C4-2B (cell line): ENCODE data around the gene SORCS2.

Source experiments
- ZFX ChIP-seq: fragments of 450-650 bp; IDR thresholded peaks from 2 replicates; pipeline ENCODE4 v1.6.1; 2017
- TF ChIP-seq, protein P1 (sequence below): fragments of 450-650 bp; conservative IDR thresholded peaks from 2 replicates; pipeline ENCODE4 v1.5.1; 2017; ENCODE audit warnings: mild to moderate bottlenecking

DNA sequence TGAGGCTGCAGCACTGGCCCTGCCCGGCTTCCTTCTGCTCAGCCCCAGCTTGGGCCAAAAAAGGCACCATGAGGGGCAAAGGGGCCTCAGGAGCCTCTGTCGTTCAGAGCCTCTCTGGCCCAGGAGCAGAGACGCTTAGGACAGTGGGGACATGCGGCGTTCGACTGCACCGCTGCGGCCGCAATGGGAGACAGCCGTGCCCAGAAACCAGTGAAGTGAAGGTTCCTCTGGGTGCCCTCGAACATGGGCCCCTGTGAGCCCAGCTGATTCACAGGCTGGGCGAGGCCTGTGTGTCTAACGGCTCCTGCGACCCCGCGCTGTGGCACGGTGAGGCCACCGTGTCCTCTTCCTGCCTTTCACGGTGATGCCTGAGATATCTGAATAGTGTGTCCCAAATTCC lies 512.3 kb downstream of the SORCS2 start:
- TF ChIP-seq, protein P1, sequence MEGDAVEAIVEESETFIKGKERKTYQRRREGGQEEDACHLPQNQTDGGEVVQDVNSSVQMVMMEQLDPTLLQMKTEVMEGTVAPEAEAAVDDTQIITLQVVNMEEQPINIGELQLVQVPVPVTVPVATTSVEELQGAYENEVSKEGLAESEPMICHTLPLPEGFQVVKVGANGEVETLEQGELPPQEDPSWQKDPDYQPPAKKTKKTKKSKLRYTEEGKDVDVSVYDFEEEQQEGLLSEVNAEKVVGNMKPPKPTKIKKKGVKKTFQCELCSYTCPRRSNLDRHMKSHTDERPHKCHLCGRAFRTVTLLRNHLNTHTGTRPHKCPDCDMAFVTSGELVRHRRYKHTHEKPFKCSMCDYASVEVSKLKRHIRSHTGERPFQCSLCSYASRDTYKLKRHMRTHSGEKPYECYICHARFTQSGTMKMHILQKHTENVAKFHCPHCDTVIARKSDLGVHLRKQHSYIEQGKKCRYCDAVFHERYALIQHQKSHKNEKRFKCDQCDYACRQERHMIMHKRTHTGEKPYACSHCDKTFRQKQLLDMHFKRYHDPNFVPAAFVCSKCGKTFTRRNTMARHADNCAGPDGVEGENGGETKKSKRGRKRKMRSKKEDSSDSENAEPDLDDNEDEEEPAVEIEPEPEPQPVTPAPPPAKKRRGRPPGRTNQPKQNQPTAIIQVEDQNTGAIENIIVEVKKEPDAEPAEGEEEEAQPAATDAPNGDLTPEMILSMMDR: no peak
- no peak for TF ChIP-seq ZFX
